GM18519 (cell line): ENCODE measurements around the gene SPIRE1.
"Not testable (repeated sequence)": the region's sequence is repeated elsewhere in the genome, so short reads cannot be mapped to it uniquely, and the experiment has no call there.

Experiments used
- ATAC-seq: cut with Tn5 transposase; IDR thresholded peaks from one replicate; pipeline ENCODE4 v1.9.1; 2021; ENCODE audit warnings: mild to moderate bottlenecking, moderate library complexity; ENCODE audit not compliant: unreplicated experiment, low FRiP score

Gene SPIRE1

GRCh38 chr18:12651651-12652050 lies 6.3 kb downstream of the SPIRE1 start:
- no peak for ATAC-seq

GRCh38 chr18:12647773-12648172 lies 10.1 kb downstream of the SPIRE1 start:
- ATAC-seq: no peak

GRCh38 chr18:12645751-12646203 lies 12.1 kb downstream of the SPIRE1 start:
- no peak for ATAC-seq

- ATAC-seq: no peak
Observed at GRCh38 chr18:12645254-12645653, 12.7 kb downstream of the SPIRE1 start.

GRCh38 chr18:12643756-12644155 lies 14.2 kb downstream of the SPIRE1 start:
- not testable (repeated sequence) for ATAC-seq

GRCh38 chr18:12640881-12641200 lies 17.1 kb downstream of the SPIRE1 start:
- ATAC-seq: no peak

- no peak for ATAC-seq
Observed at GRCh38 chr18:12639990-12640880, 17.7 kb downstream of the SPIRE1 start.

- no peak for ATAC-seq
Observed at GRCh38 chr18:12638644-12639124, 19.2 kb downstream of the SPIRE1 start.

- no peak for ATAC-seq
Observed at GRCh38 chr18:12637901-12638643, 19.8 kb downstream of the SPIRE1 start.

- ATAC-seq: no peak
Observed at GRCh38 chr18:12637393-12637792, 20.5 kb downstream of the SPIRE1 start.

- ATAC-seq: no peak
Observed at GRCh38 chr18:12631831-12632477, 26.0 kb downstream of the SPIRE1 start.

GRCh38 chr18:12630136-12630535 lies 27.8 kb downstream of the SPIRE1 start:
- ATAC-seq: no peak

GRCh38 chr18:12628706-12629702 lies 28.9 kb downstream of the SPIRE1 start:
- no peak for ATAC-seq

- not testable (repeated sequence) for ATAC-seq
Observed at GRCh38 chr18:12627199-12627598, 30.7 kb downstream of the SPIRE1 start.

- ATAC-seq: no peak
Observed at GRCh38 chr18:12625241-12625640, 32.7 kb downstream of the SPIRE1 start.

- no peak for ATAC-seq
Observed at GRCh38 chr18:12621742-12622306, 36.1 kb downstream of the SPIRE1 start.

GRCh38 chr18:12615748-12616147 lies 42.2 kb downstream of the SPIRE1 start:
- no peak for ATAC-seq

GRCh38 chr18:12608301-12608700 lies 49.6 kb downstream of the SPIRE1 start:
- ATAC-seq: no peak

- ATAC-seq: no peak
Observed at GRCh38 chr18:12606592-12607315, 51.2 kb downstream of the SPIRE1 start.
